HG02885 (cell line): ENCODE measurements around the gene PLXNA1.

Experiments
- ATAC-seq: cut with Tn5 transposase; IDR thresholded peaks from one replicate; pipeline ENCODE4 v1.9.1; 2021; ENCODE audit warnings: mild to moderate bottlenecking; ENCODE audit not compliant: unreplicated experiment, poor library complexity

PLXNA1 gene

DNA sequence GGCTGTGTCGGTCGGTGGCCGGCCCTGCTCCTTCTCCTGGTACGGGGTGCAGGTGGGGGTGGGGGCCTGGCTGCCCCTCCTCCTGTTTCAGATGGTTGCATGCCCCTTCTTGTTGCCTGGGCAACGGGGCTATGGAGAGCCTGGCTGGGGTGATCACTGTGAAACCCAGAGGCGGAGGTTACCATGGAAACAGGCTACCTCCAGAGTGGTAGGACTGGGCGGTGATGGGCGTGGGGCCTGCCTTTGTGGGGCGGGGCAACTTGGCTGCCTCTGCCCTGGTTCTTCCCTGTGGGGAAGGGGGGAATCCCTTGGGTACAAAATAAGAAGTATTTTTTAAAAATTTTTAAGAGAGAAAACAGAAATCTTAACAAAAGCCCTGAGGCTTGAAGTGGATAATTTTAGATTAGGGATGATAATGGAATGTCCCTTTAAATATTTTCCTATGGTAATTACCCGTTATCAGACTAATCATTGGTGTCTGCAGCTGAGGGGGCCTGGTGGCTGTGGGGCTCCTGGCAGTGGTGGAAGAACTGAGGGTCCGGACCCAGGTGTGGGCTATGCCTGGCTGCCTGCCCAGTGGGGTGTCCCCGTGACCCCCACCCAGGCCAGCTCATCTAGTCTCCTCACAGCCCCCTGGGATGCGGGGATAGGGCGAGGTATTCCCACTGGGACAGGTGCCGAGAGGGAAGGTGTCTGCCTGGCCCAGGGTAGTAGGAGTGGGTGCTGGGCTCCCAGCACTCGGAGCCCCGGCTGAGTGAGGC is 32.5 kb downstream of the PLXNA1 start:
- peak; percentile 75 for ATAC-seq

DNA sequence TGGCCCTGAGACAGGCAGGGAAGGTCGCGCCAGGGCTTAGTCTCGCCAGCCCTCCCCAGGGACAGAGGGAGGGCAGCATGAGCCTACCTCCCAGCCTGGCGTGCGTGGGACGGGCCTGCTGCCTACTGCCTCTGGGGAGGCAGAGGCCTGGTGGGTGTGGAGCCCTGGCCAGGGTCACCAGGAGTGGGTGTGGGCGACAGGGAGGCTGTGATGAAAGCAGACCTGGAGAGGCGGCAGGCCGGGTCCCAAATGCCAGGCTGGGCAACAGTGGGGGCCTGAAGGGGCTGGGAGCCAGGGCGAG is 33.1 kb downstream of the PLXNA1 start:
- no peak for ATAC-seq

DNA sequence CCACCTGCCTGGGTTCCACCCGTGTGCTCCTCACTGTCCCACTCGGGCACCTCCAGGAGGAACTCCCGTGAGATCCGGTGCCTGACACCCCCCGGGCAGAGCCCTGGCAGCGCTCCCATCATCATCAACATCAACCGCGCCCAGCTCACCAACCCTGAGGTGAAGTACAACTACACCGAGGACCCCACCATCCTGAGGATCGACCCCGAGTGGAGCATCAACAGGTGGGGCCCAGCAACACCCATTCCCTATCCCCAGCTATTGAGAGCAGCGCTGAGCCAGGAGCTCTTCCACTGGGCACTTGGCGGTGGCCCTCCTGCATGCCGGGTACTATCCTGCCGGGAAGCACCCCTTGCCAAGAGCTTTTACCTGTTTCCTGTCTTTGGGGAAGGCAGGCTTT is 33.5 kb downstream of the PLXNA1 start:
- no peak for ATAC-seq

DNA sequence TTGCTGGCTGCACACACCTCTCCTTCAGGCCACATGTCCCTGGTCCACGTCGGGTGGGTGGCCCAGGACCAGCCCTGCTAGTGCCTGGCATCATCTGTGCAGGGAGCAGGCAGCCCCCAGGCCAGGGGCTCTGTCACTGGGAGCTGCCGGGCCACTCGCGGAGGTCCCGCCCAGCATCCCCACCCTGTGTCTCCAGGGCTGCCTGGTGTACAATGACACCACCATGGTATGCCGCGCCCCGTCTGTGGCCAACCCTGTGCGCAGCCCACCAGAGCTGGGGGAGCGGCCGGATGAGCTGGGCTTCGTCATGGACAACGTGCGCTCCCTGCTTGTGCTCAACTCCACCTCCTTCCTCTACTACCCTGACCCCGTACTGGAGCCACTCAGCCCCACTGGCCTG is 34.3 kb downstream of the PLXNA1 start:
- no peak for ATAC-seq

DNA sequence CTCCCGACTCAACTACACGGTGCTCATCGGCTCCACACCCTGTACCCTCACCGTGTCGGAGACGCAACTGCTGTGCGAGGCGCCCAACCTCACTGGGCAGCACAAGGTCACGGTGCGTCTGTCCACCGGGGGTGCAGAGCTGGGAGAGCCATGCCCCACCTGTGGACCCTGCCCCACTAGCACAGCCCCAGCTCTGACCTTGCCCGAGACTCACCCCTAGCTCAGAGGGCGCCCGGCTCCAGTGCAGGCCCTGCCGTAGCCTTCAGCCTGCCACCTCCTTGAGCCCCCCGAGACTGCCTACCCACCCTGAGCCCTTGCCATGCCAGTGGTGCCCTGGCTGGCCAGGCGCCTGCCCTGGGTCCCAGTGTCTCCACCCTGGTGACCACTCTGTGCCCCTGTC is 34.9 kb downstream of the PLXNA1 start:
- ATAC-seq: no peak

DNA sequence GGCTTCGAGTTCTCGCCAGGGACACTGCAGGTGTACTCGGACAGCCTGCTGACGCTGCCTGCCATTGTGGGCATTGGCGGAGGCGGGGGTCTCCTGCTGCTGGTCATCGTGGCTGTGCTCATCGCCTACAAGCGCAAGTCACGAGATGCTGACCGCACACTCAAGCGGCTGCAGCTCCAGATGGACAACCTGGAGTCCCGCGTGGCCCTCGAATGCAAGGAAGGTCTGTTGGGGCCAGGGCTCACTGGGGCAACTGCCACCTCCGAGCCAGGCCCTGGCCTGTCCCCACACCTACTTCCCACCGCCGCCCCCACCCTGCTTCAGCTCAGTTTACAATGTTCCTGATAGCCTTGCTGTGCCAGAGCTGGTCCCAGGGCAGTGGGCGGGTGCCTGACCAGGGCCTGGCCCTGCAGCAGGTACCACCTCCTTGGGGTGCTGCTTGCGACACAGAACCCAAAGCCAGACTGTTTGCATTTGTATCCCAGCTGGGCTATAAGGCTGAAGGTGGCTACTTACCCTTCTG is 35.5 kb downstream of the PLXNA1 start:
- no peak for ATAC-seq

DNA sequence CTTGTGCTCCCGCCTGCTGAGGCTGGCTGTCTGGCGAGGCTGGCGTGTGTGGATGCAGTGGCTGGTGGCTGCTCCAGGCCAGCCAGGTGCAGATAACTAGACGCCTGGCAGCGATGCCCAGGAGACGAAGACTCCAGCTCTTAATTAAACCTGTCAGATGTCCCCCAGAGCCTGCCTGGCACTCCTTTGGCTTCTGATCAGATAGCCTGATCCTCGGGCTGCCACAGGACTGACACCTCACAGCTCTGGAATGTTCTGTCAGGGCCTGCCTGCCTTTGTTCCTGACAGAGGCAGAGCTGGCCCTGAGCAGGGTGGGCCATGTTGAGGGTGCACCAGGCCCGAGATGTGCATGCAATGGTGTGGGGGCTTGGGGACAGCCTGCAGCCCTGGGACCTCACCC is 36.5 kb downstream of the PLXNA1 start:
- no peak for ATAC-seq

DNA sequence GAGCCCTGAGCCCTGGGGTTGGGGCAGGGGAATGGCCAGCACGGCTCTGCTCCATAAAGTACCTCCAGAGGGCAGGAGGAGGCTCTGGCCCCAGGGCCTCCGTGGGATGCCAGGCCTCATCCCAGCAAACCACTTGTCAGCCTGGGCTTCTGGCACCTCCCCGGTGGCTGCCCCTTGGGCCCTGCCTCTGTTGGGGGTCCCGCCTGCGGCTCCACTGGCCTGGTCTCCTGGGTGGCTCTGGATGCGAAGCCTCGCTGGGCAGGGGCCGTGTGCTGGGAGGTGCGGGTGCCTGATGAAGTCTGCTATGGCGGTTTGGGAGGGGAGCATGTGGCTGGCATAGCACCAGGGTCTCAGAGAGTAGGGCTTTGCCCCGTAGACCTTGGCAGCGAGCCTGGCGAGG is 37.6 kb downstream of the PLXNA1 start:
- ATAC-seq: no peak

DNA sequence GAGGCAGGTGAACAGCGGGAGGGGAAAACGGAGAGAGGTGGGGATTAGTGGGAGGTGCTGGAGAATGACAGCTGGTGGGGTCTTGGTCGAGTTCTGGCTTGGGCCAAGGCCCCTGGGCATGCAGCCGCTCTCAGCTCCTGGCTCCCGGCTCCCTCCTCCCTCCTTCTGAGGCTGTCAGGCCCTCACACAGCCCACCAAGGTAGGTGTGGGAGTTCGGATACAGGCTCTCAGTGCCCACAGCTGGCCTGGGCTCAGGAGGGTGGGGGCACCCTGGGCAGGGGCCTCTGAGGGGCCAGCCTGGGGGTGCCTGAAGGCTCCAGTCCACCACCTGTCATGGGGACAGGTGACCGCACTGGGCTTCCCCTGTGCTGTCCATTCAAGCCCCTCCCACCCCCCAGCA is 39.9 kb downstream of the PLXNA1 start:
- no peak for ATAC-seq

DNA sequence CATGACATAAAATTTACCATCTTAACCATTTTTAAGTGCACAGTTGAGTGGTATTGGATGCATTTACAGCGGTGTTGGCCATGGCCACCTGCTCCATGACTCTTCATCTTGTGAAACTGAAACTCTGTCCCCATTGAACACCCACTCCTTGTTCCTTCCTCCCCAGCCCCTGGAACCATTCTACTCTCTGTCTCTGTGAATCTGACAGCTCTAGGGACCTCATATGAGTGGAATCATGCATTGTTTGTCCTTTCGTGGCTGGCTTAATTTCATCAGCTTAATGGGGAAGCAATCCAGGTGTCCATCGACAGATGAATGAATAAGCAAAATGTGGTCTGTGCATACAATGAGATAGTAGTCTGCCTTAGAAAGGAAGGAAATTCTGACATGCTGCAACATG is 42.5 kb downstream of the PLXNA1 start:
- ATAC-seq: no peak

DNA sequence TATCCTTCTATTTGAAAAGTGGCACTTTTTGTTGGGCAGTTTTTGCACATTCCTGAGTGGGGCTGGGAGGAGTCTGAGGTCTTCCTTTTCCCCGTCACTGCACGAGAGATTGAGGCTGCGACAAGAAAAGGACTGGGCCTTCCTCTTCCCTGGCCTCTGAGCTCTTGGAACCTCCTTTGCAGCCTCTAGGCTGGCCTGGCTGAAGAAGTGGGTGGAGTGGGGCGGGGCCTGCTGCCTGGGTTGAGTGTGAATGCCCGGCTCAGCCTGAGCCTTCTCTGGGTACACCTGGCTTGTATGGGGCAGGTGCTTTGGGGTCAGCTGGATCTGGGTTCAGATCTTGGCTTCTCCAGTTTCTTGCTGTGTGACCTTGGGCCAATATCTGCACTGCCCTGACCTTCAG is 43.1 kb downstream of the PLXNA1 start:
- ATAC-seq: no peak

DNA sequence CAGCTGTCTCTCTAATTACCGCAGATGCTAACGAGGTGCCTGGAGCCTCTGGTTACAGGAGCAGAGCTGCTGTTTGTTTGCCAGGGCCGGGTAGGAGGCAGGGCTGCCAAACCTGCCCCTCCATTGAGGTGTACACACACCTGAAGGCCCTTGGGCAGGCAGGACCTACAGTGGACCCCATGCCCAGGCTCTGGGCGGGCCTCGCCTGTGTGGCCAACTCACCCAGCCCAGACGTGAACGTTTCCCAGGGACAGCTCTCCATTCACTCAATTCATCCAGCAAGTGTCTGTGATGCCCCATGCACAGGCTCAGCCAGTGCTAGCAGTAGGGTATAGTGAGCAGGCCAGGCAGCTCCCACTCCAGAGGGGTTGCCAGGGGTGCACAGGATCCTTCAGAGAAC is 43.7 kb downstream of the PLXNA1 start:
- ATAC-seq: no peak

DNA sequence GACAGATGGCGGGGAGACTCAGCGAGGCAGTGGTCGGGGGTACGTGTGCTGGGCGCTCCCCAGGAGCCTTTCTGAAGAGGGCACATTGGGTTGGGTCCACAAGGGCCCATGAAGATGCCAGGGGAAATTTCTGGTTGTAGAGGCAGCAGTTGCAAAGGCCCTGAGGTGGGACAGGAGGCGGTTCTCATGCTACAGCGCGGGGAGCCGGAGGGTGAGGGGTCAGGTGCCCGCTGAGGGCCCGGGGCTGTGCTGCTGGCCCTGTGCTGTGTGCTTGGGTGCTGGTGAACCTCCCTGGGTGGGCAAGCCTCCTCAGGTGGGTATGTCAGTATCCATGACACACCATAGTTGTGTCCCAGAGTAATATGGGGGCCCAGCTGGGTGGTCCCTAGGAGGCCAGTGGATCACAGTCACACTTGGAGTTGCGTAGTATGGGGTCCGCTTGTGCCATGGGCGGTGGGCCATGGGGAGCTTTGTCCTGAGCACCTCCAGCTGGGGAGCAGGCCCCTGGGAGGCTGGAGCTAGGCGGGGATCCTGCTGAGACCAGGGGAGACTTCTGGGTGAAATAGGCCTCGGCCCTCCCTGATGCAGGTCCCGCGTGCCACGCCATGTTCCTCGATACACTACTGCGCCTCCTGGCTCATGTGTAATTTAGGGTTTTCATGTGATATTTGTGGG is 44.3 kb downstream of the PLXNA1 start:
- ATAC-seq: no peak

DNA sequence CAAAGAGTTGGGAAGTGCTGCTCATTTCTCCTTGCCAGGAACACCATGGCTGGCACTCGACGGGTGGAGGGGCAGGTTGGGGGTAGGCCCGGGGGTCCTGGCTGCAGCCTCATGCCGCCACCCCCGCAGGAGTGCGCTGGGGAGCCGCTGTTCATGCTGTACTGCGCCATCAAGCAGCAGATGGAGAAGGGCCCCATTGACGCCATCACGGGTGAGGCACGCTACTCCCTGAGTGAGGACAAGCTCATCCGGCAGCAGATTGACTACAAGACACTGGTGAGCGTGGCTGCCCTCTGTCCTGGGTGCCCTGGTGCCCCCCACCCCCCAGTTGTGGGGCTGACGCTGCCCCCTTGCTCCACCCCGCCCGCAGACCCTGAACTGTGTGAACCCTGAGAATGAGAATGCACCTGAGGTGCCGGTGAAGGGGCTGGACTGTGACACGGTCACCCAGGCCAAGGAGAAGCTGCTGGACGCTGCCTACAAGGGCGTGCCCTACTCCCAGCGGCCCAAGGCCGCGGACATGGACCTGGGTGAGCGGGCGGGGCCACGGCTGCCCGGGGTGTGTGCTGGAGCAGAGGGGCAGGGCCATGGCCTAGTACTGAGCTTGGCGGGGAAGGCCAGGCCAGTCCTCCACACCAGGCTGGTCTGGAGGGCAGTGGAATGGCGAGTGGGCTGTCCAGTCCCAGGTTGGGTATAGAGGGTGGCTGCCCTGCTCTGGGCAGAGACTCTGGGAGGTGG is 45.1 kb downstream of the PLXNA1 start:
- no peak for ATAC-seq

DNA sequence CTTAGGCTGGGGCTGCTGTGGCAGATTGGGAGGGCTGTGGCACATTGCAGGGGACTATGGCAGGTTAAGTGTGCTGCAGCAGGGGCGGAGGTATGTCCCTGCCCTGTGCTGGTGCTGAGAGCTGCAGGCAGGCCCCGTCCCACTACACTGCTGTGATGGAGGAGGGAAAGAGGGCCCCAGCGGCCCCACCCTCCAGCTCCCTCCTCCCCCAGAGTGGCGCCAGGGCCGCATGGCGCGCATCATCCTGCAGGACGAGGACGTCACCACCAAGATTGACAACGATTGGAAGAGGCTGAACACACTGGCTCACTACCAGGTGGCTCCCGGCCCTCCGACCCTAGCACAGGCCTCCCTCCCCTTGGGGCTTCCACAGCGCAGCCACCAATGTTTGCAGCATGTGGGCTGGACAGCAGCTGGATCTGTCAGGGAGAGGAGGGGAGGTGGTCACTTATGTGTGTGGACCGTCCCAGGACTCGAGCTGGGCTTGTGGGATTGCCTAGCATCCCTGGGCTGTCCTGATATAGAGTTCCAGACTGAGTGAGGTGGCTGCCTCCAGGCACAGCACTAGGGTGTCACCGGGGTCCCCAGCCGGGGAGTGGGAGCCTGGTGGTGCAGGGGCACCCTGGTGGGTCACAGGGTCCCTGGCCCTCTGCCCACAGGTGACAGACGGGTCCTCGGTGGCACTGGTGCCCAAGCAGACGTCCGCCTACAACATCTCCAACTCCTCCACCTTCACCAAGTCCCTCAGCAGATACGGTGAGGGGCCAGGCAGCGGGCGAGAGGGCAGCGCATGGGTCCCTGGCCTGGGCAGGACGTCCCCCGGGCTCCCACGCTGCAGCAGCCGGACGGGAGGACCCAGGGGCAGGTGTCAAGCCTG is 46.1 kb downstream of the PLXNA1 start:
- ATAC-seq: no peak

DNA sequence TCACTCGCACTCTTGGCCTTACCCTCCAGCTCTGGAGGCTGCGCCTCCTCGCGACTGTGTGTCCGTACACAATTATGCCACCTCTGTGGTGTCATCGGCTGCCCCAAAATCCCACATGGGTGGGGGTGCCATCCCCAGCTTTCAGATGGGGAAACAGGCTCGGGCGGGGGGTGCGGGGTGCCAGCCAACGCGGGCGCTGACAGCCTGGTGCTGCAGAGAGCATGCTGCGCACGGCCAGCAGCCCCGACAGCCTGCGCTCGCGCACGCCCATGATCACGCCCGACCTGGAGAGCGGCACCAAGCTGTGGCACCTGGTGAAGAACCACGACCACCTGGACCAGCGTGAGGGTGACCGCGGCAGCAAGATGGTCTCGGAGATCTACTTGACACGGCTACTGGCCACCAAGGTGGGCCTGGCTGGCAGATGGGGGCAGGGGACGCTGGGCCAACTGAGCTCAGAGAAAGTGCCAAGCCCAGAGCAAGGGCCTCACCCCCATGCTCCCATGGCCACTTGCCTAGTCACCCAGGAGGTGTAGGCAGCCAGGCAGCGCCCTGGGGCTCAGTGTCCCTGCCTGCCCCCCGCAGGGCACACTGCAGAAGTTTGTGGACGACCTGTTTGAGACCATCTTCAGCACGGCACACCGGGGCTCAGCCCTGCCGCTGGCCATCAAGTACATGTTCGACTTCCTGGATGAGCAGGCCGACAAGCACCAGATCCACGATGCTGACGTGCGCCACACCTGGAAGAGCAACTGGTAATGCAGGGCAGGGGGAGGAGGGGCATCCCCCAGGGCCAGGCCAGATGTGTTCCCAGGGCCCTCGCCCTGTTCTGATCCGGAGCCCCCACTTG is 47.0 kb downstream of the PLXNA1 start:
- ATAC-seq: no peak

DNA sequence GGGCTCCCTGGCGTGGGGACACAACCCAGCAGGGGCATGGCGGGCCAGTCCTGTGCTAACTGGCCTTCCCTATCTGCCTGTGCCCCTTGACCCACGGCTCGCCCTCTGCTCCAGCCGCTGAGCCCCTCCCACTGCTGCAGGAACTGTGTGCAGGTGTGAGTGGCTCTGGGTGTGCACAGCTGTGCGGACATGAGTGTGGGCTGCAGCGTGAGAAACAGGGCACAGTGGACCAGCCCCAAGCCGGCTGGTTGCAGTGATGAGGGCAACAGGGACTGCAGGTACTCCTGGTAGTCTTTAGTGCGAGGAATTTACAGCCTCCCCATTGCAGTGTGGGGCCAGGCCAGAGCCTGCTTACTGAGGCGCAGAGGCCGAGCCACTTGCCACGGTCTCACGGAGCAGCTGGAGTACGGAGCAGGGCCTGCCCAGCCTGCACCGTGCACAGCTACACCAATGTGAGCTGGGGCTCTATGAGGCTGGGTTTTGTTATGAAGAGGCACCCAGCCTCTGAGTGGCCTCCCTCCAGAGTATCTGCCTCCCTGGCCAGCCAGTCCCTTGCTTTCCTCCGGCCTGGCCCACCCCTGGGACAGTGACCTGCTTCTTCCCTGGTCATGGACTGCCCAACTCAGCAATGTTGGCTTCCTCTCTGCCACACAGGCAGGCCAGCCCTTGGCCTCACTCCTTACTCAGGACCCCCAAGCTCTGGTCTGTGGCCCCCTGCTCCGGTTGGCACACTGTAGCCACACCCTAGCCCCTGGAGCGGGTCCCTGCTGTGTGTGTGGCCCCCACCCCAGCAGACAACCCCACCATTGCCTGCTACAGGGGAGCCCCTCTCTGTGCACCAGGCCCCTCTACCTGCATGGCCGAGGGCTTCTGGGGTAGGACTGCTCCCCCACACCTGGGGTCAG is 47.8 kb downstream of the PLXNA1 start:
- ATAC-seq: no peak

DNA sequence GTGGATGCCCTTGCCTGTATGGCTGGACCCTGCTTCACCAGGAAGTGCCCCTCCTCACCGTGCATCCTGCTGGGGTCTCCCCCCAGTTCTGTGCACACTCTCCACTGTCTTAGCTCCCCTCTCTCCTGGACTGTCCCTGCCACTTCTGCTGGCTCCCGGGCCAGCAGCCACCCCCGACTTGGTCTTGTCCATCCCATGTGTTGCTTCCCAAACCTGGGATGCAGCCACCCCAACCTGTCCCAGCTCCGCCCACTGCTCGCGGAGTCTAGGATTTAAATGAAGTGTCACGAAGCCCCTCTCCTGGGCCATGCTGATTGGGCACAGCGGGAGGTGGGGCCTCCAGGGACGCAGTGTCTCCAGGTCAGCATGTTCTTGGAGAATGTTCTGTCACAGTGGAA is 48.5 kb downstream of the PLXNA1 start:
- ATAC-seq: no peak

DNA sequence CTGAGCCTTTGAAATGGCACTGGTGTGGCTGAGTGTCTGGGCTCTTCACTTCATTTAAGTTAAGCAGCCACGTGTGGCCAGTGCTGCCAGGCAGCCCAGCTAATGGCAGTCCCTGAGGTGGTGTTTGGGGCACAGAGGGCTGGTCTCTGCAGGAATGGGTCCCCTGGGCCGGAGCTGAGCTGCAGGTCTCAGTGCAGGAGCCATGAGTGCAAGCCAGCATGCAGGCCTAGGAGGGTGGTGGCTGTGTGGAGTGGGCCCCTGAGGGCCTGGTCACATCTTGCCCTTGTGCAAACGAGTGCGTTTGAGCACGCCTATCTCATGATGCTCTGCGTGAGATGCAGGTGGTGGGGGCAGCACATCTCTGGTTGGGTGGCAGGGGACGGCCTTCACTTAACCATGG is 48.9 kb downstream of the PLXNA1 start:
- ATAC-seq: no peak
